ENCODE data around the gene RPL7A.

- no peak for TF ChIP-seq EP300 (IDR thresholded peaks at IDR 0.05)
- no peak for TF ChIP-seq CTCF (IDR thresholded peaks at IDR 0.05)
- TF ChIP-seq POLR2AphosphoS5 (IDR thresholded peaks at IDR 0.05) = no peak
Measured at GRCh38 chr9:133390713-133391112, 42.7 kb downstream of the RPL7A start.
